NT2/D1 (cell line): ENCODE results near the gene FBXO46.
A peak's percentile ranks its signal among the peaks of the same experiment; 100 is the strongest.
"Not testable (repeated sequence)": the region's sequence is repeated elsewhere in the genome, so short reads cannot be mapped to it uniquely, and the experiment has no call there.

Source experiments
- DNase-seq: peaks from one replicate; pipeline ENCODE4 v3.0.0-alpha.2; 2011; ENCODE audit warnings: low read depth, low spot score
- H3K27me3 ChIP-seq: 2 replicates; pipeline ENCODE4 v1.6.0; 2011; ENCODE audit warnings: mild to moderate bottlenecking; ENCODE audit not compliant: insufficient read length, insufficient read depth
- H3K36me3 ChIP-seq: 2 replicates; pipeline ENCODE4 v1.6.1; 2011; ENCODE audit warnings: mild to moderate bottlenecking, low read length, mixed read lengths; ENCODE audit not compliant: insufficient read depth, insufficient read length
- H3K4me1 ChIP-seq: 2 replicates; pipeline ENCODE4 v1.5.1; 2011; ENCODE audit not compliant: insufficient read depth, insufficient read length
- H3K4me3 ChIP-seq: 2 replicates; pipeline ENCODE4 v1.5.1; 2011; ENCODE audit warnings: low read depth; ENCODE audit not compliant: insufficient read length
- H3K9ac ChIP-seq: 2 replicates; pipeline ENCODE4 v1.6.0; 2011; ENCODE audit warnings: low read depth; ENCODE audit not compliant: insufficient read length
- H3K9me3 ChIP-seq: 2 replicates; pipeline ENCODE4 v1.5.1; 2011; ENCODE audit warnings: mild to moderate bottlenecking, low read length; ENCODE audit not compliant: insufficient read depth
- SUZ12 ChIP-seq: IDR thresholded peaks from 2 replicates; pipeline ENCODE4 v1.6.1; 2011; ENCODE audit not compliant: insufficient read length, insufficient read depth; ENCODE audit errors: extremely low read depth
- YY1 ChIP-seq: IDR thresholded peaks from 2 replicates; pipeline ENCODE4 v1.6.1; 2011; ENCODE audit not compliant: insufficient read length, insufficient read depth
- ZNF274 ChIP-seq: IDR thresholded peaks from 2 replicates; pipeline ENCODE4 v1.6.1; 2011; ENCODE audit warnings: mild to moderate bottlenecking, low read depth, low read length

FBXO46 gene

GRCh38 chr19:45739498-45740439, 9.1 kb upstream of the FBXO46 start:
- DNase-seq: no peak
- Histone ChIP-seq H3K36me3 (no peaks in the 10 kb centered on the region), H3K4me3 (no peak overlapping the region), H3K4me1 (peaks cover 2% of the 10 kb centered on the region), H3K9me3 (no peaks in the 10 kb centered on the region), H3K9ac (no peak overlapping the region), H3K27me3 (no peaks in the 10 kb centered on the region)
- TF ChIP-seq ZNF274: no peak

- no peak within 1 kb of the TSS for H3K4me3 ChIP-seq
- no peaks in the 10 kb centered on the region for H3K4me1 ChIP-seq
- no peaks in the 10 kb centered on the region for H3K9me3 ChIP-seq
- no peak for DNase-seq
- no peak for TF ChIP-seq YY1
- TF ChIP-seq ZNF274: no peak
- no peak for TF ChIP-seq SUZ12
- no peaks in the 10 kb centered on the region for H3K27me3 ChIP-seq
- no peak within 1 kb of the TSS for H3K9ac ChIP-seq
- no peaks in the 10 kb centered on the region for H3K36me3 ChIP-seq
Observed at GRCh38 chr19:45733160-45733810, 2.6 kb upstream of the FBXO46 start, which contains the start of gene MEIOSIN. Gene MEIOSIN (plus strand): TSS chr19:45733439. CDS start chr19:45735377, 1,938 bp downstream.

GRCh38 chr19:45729800-45730290, 851 bp downstream of the FBXO46 start:
- Histone ChIP-seq H3K9ac (peak overlapping the region; percentile 63), H3K9me3 (no peaks in the 10 kb centered on the region), H3K4me1 (no peaks in the 10 kb centered on the region), H3K27me3 (no peaks in the 10 kb centered on the region), H3K36me3 (peaks cover 5% of the 10 kb centered on the region), H3K4me3 (peak overlapping the region; percentile 54)
- TF ChIP-seq ZNF274 (no peak), YY1 (no peak), SUZ12 (no peak)
- no peak for DNase-seq

GRCh38 chr19:45728683-45729082, 2.0 kb downstream of the FBXO46 start:
- not testable (repeated sequence) for H3K9me3 ChIP-seq, H3K27me3 ChIP-seq, H3K4me1 ChIP-seq, H3K9ac ChIP-seq, DNase-seq, H3K36me3 ChIP-seq, H3K4me3 ChIP-seq

GRCh38 chr19:45720065-45720464, 10.6 kb downstream of the FBXO46 start:
- H3K9me3 ChIP-seq, H3K27me3 ChIP-seq, H3K4me3 ChIP-seq, H3K9ac ChIP-seq, DNase-seq: not testable (repeated sequence)
- H3K4me1 ChIP-seq: peaks cover 12% of the 10 kb centered on the region
- H3K36me3 ChIP-seq: peaks cover 14% of the 10 kb centered on the region

- no peak for DNase-seq
- H3K36me3 ChIP-seq: peaks cover 14% of the 10 kb centered on the region
- peak overlapping the region; percentile 41 for H3K4me3 ChIP-seq
- H3K4me1 ChIP-seq: peaks cover 9% of the 10 kb centered on the region
- no peaks in the 10 kb centered on the region for H3K9me3 ChIP-seq
- no peaks in the 10 kb centered on the region for H3K27me3 ChIP-seq
- H3K9ac ChIP-seq: peak overlapping the region; percentile 72
- TF ChIP-seq ZNF274 (no peak), SUZ12 (no peak), YY1 (no peak)
Observed at GRCh38 chr19:45717983-45718650, 12.6 kb downstream of the FBXO46 start.

GRCh38 chr19:45717131-45717982, 13.3 kb downstream of the FBXO46 start:
- peak; percentile 96 for DNase-seq
- peak overlapping the region; percentile 83 for H3K9ac ChIP-seq
- H3K9me3 ChIP-seq: no peaks in the 10 kb centered on the region
- H3K27me3 ChIP-seq: no peaks in the 10 kb centered on the region
- TF ChIP-seq SUZ12 (peak; percentile 82), ZNF274 (no peak)
- peak overlapping the region; percentile 72 for H3K4me3 ChIP-seq
- peaks cover 7% of the 10 kb centered on the region for H3K4me1 ChIP-seq
- peaks cover 20% of the 10 kb centered on the region for H3K36me3 ChIP-seq
